GM19240 (cell line): ENCODE data around the gene UACA.
"Not testable (repeated sequence)": the region's sequence is repeated elsewhere in the genome, so short reads cannot be mapped to it uniquely, and the experiment has no call there.

ENCODE experiments used
- DNase-seq: peaks from one replicate; pipeline ENCODE4 v3.0.0; 2011; ENCODE audit warnings: low spot score; ENCODE audit not compliant: insufficient read length

UACA gene

GRCh38 chr15:70669966-70670658 is 93.2 kb downstream of the UACA start:
- DNase-seq = no peak

- peak; percentile 5 for DNase-seq
Observed at GRCh38 chr15:70669006-70669602, 94.3 kb downstream of the UACA start.

- no peak for DNase-seq
Observed at GRCh38 chr15:70665599-70665998, 97.8 kb downstream of the UACA start.

GRCh38 chr15:70664494-70664893 is 98.9 kb downstream of the UACA start:
- DNase-seq = no peak

GRCh38 chr15:70663069-70663468 is 100.3 kb downstream of the UACA start:
- not testable (repeated sequence) for DNase-seq

GRCh38 chr15:70659662-70660061 is 103.7 kb downstream of the UACA start:
- no peak for DNase-seq

- no peak for DNase-seq
Observed at GRCh38 chr15:70658641-70659040, 104.7 kb downstream of the UACA start.

GRCh38 chr15:70653426-70653825 is 109.9 kb downstream of the UACA start:
- no peak for DNase-seq

GRCh38 chr15:70652341-70652740 is 111.0 kb downstream of the UACA start:
- DNase-seq = no peak

- no peak for DNase-seq
Observed at GRCh38 chr15:70651303-70651845, 112.0 kb downstream of the UACA start.

GRCh38 chr15:70650567-70651302 is 112.6 kb downstream of the UACA start:
- no peak for DNase-seq

- DNase-seq = no peak
Observed at GRCh38 chr15:70647396-70647795, 116.0 kb downstream of the UACA start.

GRCh38 chr15:70646169-70646568 is 117.2 kb downstream of the UACA start:
- DNase-seq = no peak

GRCh38 chr15:70643783-70644125 is 119.6 kb downstream of the UACA start:
- no peak for DNase-seq

- DNase-seq = no peak
Observed at GRCh38 chr15:70643106-70643782, 120.1 kb downstream of the UACA start.

- no peak for DNase-seq
Observed at GRCh38 chr15:70636540-70637165, 126.7 kb downstream of the UACA start.

- DNase-seq = no peak
Observed at GRCh38 chr15:70635895-70636294, 127.5 kb downstream of the UACA start.

GRCh38 chr15:70633991-70634390 is 129.4 kb downstream of the UACA start:
- DNase-seq = no peak

GRCh38 chr15:70633103-70633831 is 130.1 kb downstream of the UACA start:
- DNase-seq = no peak

- no peak for DNase-seq
Observed at GRCh38 chr15:70632491-70633102, 130.8 kb downstream of the UACA start.
